SK-N-SH (cell line): ENCODE results near the gene CFAP100. TPM values are rescaled to one million over a fixed set of nuclear protein-coding genes. Genes with fewer than 3 reads are reported as not detected.

Source experiments
- CTCF ChIA-PET: fragments of 300-600, 350-600 bp; formaldehyde crosslinking; extraction: SDS; loops from one replicate; lab custom pipeline; 2021; lab: Yijun Ruan, JAX
- POLR2A ChIA-PET: fragments of 350-600 bp; sonication (Branson Sonifier 250); formaldehyde crosslinking; extraction: SDS; loops from one replicate; lab custom pipeline; 2020; ENCODE audit warnings: antibody characterized with exemption, inconsistent platforms; lab: Yijun Ruan, JAX
- DNase-seq: peaks from one replicate; pipeline ENCODE4 v3.0.0; 2012
- H2AFZ ChIP-seq: fragments of 200-600 bp; sonication (generic); 2 replicates; pipeline ENCODE4 v1.8.1; 2016; ENCODE audit warnings: antibody characterized with exemption, mild to moderate bottlenecking, low read depth
- H3F3A ChIP-seq: fragments of 200-600 bp; sonication (generic); replicated peaks from 2 replicates; pipeline ENCODE3; 2016; ENCODE audit warnings: antibody characterized with exemption, mild to moderate bottlenecking; ENCODE audit not compliant: insufficient read depth
- H3K27ac ChIP-seq, 2 experiments: fragments of 200-500 bp in 1 of 2; fragments of 200-600 bp in 1 of 2; sonication (Bioruptor generic) in 1 of 2; sonication (generic), shearing (Covaris generic) in 1 of 2; 2 replicates each; pipeline versions ENCODE4 v1.5.1 to v1.6.1; 2014 to 2016; ENCODE audit warnings: low read depth in 2 of 2, inconsistent platforms in 1 of 2, low read length in 1 of 2, mild to moderate bottlenecking in 1 of 2, mixed read lengths in 1 of 2
- H3K27me3 ChIP-seq: fragments of 200-600 bp; sonication (generic), shearing (Covaris generic); 2 replicates; pipeline ENCODE4 v1.6.1; 2016; ENCODE audit warnings: mixed run types; ENCODE audit not compliant: insufficient read depth
- H3K36me3 ChIP-seq, 2 experiments: fragments of 200-500 bp in 1 of 2; fragments of 200-600 bp in 1 of 2; sonication (Bioruptor generic) in 1 of 2; sonication (generic) in 1 of 2; replicated peaks in 1 of 2; 2 replicates each; pipeline versions ENCODE3 to v1.5.1; 2014 to 2016; ENCODE audit warnings: low read length in 1 of 2, mild to moderate bottlenecking in 1 of 2; ENCODE audit not compliant: insufficient read depth in 2 of 2, control insufficient read depth in 1 of 2
- H3K4me1 ChIP-seq, 2 experiments: fragments of 200-500 bp in 1 of 2; fragments of 200-600 bp in 1 of 2; sonication (Bioruptor generic) in 1 of 2; sonication (generic), shearing (Covaris generic) in 1 of 2; 2 replicates each; pipeline versions ENCODE4 v1.5.1 to v1.6.1; 2014 to 2016; ENCODE audit warnings: low read depth in 1 of 2, low read length in 1 of 2, mixed run types in 1 of 2; ENCODE audit not compliant: insufficient read depth in 2 of 2, control insufficient read depth in 1 of 2
- H3K4me2 ChIP-seq: fragments of 200-600 bp; sonication (generic), shearing (Covaris generic); 2 replicates; pipeline ENCODE4 v1.6.1; 2017; ENCODE audit warnings: mixed run types
- H3K4me3 ChIP-seq, 2 experiments: fragments of 200-500 bp in 1 of 2; fragments of 200-600 bp in 1 of 2; sonication (Bioruptor generic) in 1 of 2; sonication (generic), shearing (Covaris generic) in 1 of 2; 2 replicates each; pipeline versions ENCODE4 v1.5.1 to v1.8.1; 2014 to 2016; ENCODE audit warnings: low read depth in 2 of 2, inconsistent platforms in 1 of 2, low read length in 1 of 2, mild to moderate bottlenecking in 1 of 2, mixed read lengths in 1 of 2, moderate library complexity in 1 of 2
- H3K79me2 ChIP-seq: fragments of 200-600 bp; sonication (generic); 2 replicates; pipeline ENCODE4 v1.8.1; 2017; ENCODE audit warnings: mild to moderate bottlenecking; ENCODE audit not compliant: insufficient read depth
- H3K9ac ChIP-seq: fragments of 200-600 bp; sonication (generic); 2 replicates; pipeline ENCODE4 v1.6.1; 2017; ENCODE audit warnings: mixed run types
- H3K9me2 ChIP-seq: fragments of 200-600 bp; sonication (generic); 2 replicates; pipeline ENCODE4 v1.6.1; 2017; ENCODE audit warnings: mixed run types
- H3K9me3 ChIP-seq: fragments of 200-600 bp; sonication (generic); 2 replicates; pipeline ENCODE4 v1.6.1; 2017; ENCODE audit warnings: mixed run types, mild to moderate bottlenecking, moderate library complexity
- H4K20me1 ChIP-seq: fragments of 200-600 bp; sonication (generic); 2 replicates; pipeline ENCODE4 v1.6.1; 2017; ENCODE audit warnings: mild to moderate bottlenecking, mixed run types; ENCODE audit not compliant: insufficient read depth
- CHD2 ChIP-seq: fragments of 150-350 bp; IDR thresholded peaks from 2 replicates; pipeline ENCODE4 v1.6.1; 2018; ENCODE audit warnings: low read length; ENCODE audit not compliant: partially characterized antibody
- GABPA ChIP-seq: IDR thresholded peaks from 2 replicates; pipeline ENCODE4 v1.4.0; 2012; ENCODE audit warnings: low read depth, mild to moderate bottlenecking
- IRF3 ChIP-seq: fragments of 150-350 bp; IDR thresholded peaks from 2 replicates; pipeline ENCODE4 v1.6.1; 2016; ENCODE audit warnings: mild to moderate bottlenecking, low read depth, low read length
- MAX ChIP-seq: IDR thresholded peaks from 2 replicates; pipeline ENCODE4 v1.4.0; 2012; ENCODE audit warnings: low read depth
- MXI1 ChIP-seq: IDR thresholded peaks from 2 replicates; pipeline ENCODE4 v1.6.1; 2012; ENCODE audit warnings: mild to moderate bottlenecking, low read depth, low read length, improper control_type of control experiment
- RCOR1 ChIP-seq: fragments of 150-350 bp; IDR thresholded peaks from 2 replicates; pipeline ENCODE4 v1.6.1; 2017; ENCODE audit warnings: antibody characterized with exemption, low read length
- RFX5 ChIP-seq: IDR thresholded peaks from 2 replicates; pipeline ENCODE4 v1.6.1; 2012; ENCODE audit warnings: mild to moderate bottlenecking, improper control_type of control experiment, low read length
- RXRA ChIP-seq: IDR thresholded peaks from 2 replicates; pipeline ENCODE4 v1.4.0; 2012; ENCODE audit warnings: low read depth, mild to moderate bottlenecking, borderline replicate concordance
- SIN3A ChIP-seq: IDR thresholded peaks from 2 replicates; pipeline ENCODE4 v1.6.1; 2012; ENCODE audit warnings: low read depth, mild to moderate bottlenecking, low read length, moderate library complexity, borderline replicate concordance
- SMC3 ChIP-seq: IDR thresholded peaks from 2 replicates; pipeline ENCODE4 v1.6.1; 2012; ENCODE audit warnings: low read depth, low read length, improper control_type of control experiment
- TAF1 ChIP-seq: IDR thresholded peaks from 2 replicates; pipeline ENCODE4 v1.6.1; 2012; ENCODE audit warnings: low read depth, mild to moderate bottlenecking, low read length, moderate library complexity, borderline replicate concordance
- TCF12 ChIP-seq: IDR thresholded peaks from 2 replicates; pipeline ENCODE4 v1.4.0; 2012
- USF1 ChIP-seq: IDR thresholded peaks from 2 replicates; pipeline ENCODE4 v1.4.0; 2012; ENCODE audit warnings: low read depth, borderline replicate concordance
- USF2 ChIP-seq: fragments of 150-350 bp; IDR thresholded peaks from 2 replicates; pipeline ENCODE4 v1.6.1; 2017; ENCODE audit warnings: antibody characterized with exemption, low read length, low read depth, borderline replicate concordance
- YY1 ChIP-seq: IDR thresholded peaks from 2 replicates; pipeline ENCODE4 v1.4.0; 2012; ENCODE audit warnings: low read depth, mild to moderate bottlenecking
- WGBS: methylation state at CpG from one replicate; pipeline ENCODE4 v1.1.6; 2017; ENCODE audit warnings: low lambda C conversion rate; 5-methylcytosine and 5-hydroxymethylcytosine counted together
- polyA plus RNA-seq, 3 experiments: library from polyadenylated mRNA; depleted of rRNA; stranded (reverse); fragments of >200 nt; gene quantifications; 2 replicates each; pipeline ENCODE4 v1.2.3, GENCODE V29; 2012

CFAP100 gene
- polyA plus RNA-seq, 1 of the 3 experiments (the other 2 are of a cell fraction): not detected

GRCh38 chr3:126354776-126355175, 39.9 kb upstream of the CFAP100 start:
- Histone ChIP-seq H2AFZ (no peak overlapping the region), H3K9ac (no peak overlapping the region), H3K4me3 (no peak overlapping the region), H3K9me3 (no peaks in the 10 kb centered on the region), H3K36me3 (no peaks in the 10 kb centered on the region), H3K27ac (no peak overlapping the region), H3K4me2 (no peak overlapping the region)
- POLR2A ChIA-PET: no interaction called here
- 77% methylated on average over 1 of the region's 7 CpGs for WGBS
- no peak for TF ChIP-seq IRF3
- no peak for TF ChIP-seq SMC3
- no peak for TF ChIP-seq USF1
- TF ChIP-seq TCF12: no peak
- TF ChIP-seq SIN3A: no peak
- TF ChIP-seq YY1: no peak
- TF ChIP-seq GABPA: no peak
- TF ChIP-seq RCOR1: no peak
- TF ChIP-seq MXI1: no peak
- TF ChIP-seq USF2: no peak
- TF ChIP-seq CHD2: no peak
- TF ChIP-seq MAX: no peak
- TF ChIP-seq, all 33 proteins: peak for 0
- no peak for DNase-seq
- Histone ChIP-seq H3F3A (no peaks in the 10 kb centered on the region), H3K79me2 (no peaks in the 10 kb centered on the region), H4K20me1 (no peaks in the 10 kb centered on the region), H3K4me1 (peaks cover 0 to 21% of the 10 kb centered on the region in 2 experiments; a peak in 1 of 4 replicates), H3K9me2 (no peaks in the 10 kb centered on the region), H3K27me3 (peaks cover 45% of the 10 kb centered on the region)
- CTCF ChIA-PET: interaction anchor here (0.6 to 1.0 kb wide), 2 partner anchors 173 to 221 kb away, joined by 3 to 5 read pairs; no protein-coding TSS in a partner anchor

GRCh38 chr3:126355251-126355650, 39.5 kb upstream of the CFAP100 start:
- peak overlapping the region; percentile 78; the same call in 1 of the 2 replicates for H3K4me2 ChIP-seq
- WGBS: 93% methylated on average over 3 of the region's 3 CpGs
- TF ChIP-seq MXI1 (no peak), TAF1 (no peak), MAX (no peak), RXRA (no peak), RFX5 (no peak)

More at GRCh38 chr3:126355251-126355650, 39.5 kb upstream of the CFAP100 start:
- Histone ChIP-seq H3F3A (no peaks in the 10 kb centered on the region), H3K9ac (no peak overlapping the region), H3K9me3 (no peaks in the 10 kb centered on the region), H3K27me3 (peaks cover 50% of the 10 kb centered on the region), H3K9me2 (no peaks in the 10 kb centered on the region), H3K4me1 (peaks cover 0 to 21% of the 10 kb centered on the region in 2 experiments; a peak in 1 of 4 replicates), H3K36me3 (no peaks in the 10 kb centered on the region), H4K20me1 (no peaks in the 10 kb centered on the region), H3K4me3 (no peak overlapping the region), H3K79me2 (no peaks in the 10 kb centered on the region), H2AFZ (no peak overlapping the region), H3K27ac (peak overlapping the region in 1 of 2 experiments; percentile 48; a peak in 2 of 4 replicates)
- CTCF ChIA-PET: interaction anchor here (0.6 to 0.8 kb wide), 2 partner anchors 13 to 174 kb away, joined by 3 to 4 read pairs; no protein-coding TSS in a partner anchor
- no peak for DNase-seq
- POLR2A ChIA-PET: no interaction called here
